HG02610 (cell line): ENCODE measurements around the gene POLDIP2.

ENCODE experiments used
- ATAC-seq: cut with Tn5 transposase; IDR thresholded peaks from one replicate; pipeline ENCODE4 v1.9.1; 2021; ENCODE audit warnings: mild to moderate bottlenecking, moderate library complexity; ENCODE audit not compliant: unreplicated experiment

POLDIP2 gene

GRCh38 chr17:28357061-28357900 is at the start of gene POLDIP2:
POLDIP2 (minus strand) TSS chr17:28357527; CDS start chr17:28357448, 79 bp downstream.
- peak; percentile 97 for ATAC-seq

GRCh38 chr17:28406473-28406814 is 49.1 kb upstream of the POLDIP2 start:
- ATAC-seq: no peak

- peak; percentile 52 for ATAC-seq
These were observed 48.5 kb upstream of the POLDIP2 start, which contains the start of gene SLC46A1 for GRCh38 chr17:28405632-28406472. SLC46A1 (minus strand) TSS chr17:28406212; CDS start chr17:28406114, 98 bp downstream.

- no peak for ATAC-seq
These were observed 47.7 kb upstream of the POLDIP2 start for GRCh38 chr17:28404812-28405570.

- no peak for ATAC-seq
These were observed 47.1 kb upstream of the POLDIP2 start for GRCh38 chr17:28404461-28404811.

- ATAC-seq: no peak
These were observed 46.7 kb upstream of the POLDIP2 start for GRCh38 chr17:28404007-28404406.

- no peak for ATAC-seq
These were observed 45.5 kb upstream of the POLDIP2 start for GRCh38 chr17:28402844-28403243.

- no peak for ATAC-seq
These were observed 44.9 kb upstream of the POLDIP2 start for GRCh38 chr17:28402224-28402630.

- ATAC-seq: no peak
These were observed 42.5 kb upstream of the POLDIP2 start for GRCh38 chr17:28399808-28400207.

GRCh38 chr17:28398280-28398981 is 41.1 kb upstream of the POLDIP2 start:
- ATAC-seq: no peak

GRCh38 chr17:28397687-28398279 is 40.5 kb upstream of the POLDIP2 start:
- ATAC-seq: no peak

- ATAC-seq: no peak
These were observed 39.9 kb upstream of the POLDIP2 start for GRCh38 chr17:28397275-28397674.

GRCh38 chr17:28396635-28397239 is 39.4 kb upstream of the POLDIP2 start:
- no peak for ATAC-seq

- ATAC-seq: no peak
These were observed 38.6 kb upstream of the POLDIP2 start for GRCh38 chr17:28395968-28396367.

GRCh38 chr17:28395426-28395825 is 38.1 kb upstream of the POLDIP2 start:
- no peak for ATAC-seq

- ATAC-seq: no peak
These were observed 37.2 kb upstream of the POLDIP2 start for GRCh38 chr17:28394337-28395116.

- no peak for ATAC-seq
These were observed 35.2 kb upstream of the POLDIP2 start for GRCh38 chr17:28392491-28392890.

- no peak for ATAC-seq
These were observed 34.1 kb upstream of the POLDIP2 start for GRCh38 chr17:28391401-28391800.

- ATAC-seq: no peak
These were observed 33.7 kb upstream of the POLDIP2 start for GRCh38 chr17:28390984-28391383.
